NOMO-1 treated with dmso at 0.1 percent for 144 hours (cell line): ENCODE data around the gene PARVB.

Experiments used
- DNase-seq: peaks from one replicate; lab custom pipeline; 2025; ENCODE audit not compliant: unreplicated experiment; lab: John Stamatoyannopoulos, UW

PARVB gene

DNA sequence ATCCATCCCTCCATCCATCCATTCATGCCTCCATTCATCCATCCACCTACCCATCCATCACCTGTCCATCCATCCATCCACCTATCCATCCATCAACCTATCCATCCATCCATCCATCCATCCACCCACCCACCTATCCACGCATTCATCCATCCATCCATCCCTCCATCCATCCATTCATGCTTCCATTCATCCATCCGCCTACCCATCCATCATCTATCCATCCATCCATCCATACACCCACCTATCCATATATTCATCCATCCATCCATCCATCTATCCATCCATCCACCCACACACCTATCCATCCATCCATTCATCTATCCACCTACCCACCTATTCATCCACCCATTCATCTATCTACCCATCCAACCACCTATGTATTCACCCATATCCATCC is 170.5 kb downstream of the PARVB start:
- no peak for DNase-seq

DNA sequence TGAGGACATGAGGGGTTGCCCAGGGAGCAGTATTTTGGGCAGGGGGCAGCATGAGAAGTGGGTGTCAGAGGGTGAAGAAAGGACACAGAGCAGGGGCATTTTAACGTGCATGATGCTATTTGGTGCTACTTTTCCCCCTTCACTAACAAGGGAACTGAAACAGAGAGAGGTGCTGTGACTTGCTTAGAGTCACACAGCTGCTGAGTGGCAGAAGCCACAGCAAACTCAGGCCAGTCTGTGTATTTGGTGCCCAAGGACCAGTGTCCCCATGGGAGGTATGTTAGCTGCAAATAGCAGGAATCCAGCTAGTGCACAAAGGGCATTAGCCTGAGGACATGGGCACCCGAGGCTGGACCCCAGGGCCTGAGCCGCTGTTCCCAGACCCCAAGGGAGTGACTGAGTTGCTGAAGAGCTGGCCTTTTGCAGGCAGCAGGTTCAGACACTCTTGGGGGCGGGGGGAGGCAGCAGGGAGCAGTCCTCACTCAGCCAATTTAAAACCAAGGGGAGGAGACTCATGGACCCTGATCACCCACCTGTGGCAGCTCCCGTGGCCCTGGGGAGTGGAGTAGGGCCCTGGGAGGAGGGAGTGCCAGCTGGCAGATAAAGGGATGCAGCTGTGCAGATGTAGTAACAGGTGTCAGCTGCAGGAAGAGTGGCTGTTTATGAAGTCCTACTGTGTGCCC is 171.2 kb downstream of the PARVB start:
- no peak for DNase-seq

GRCh38 chr22:44196241-44196640 is 172.1 kb downstream of the PARVB start:
- DNase-seq = no peak

DNA sequence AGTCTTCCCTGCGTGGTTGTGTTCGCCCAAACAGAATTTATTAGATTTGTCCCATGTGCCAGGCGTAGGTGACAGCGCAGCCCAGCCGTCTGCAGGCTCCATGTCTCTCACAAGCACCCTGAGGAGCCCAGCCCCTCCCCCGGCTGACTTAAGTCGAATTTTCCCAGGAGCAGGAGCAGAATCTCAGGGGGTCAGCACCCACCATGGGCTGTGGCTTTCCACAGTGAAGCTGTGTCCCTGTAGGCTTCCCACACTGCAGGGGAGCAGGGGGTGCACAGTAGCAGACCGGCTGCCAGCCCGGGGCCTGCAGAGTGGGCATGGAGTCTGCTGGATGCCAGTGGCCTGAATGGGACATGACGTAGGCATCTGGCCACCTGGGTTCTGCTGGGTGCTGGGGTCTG is 172.6 kb downstream of the PARVB start:
- no peak for DNase-seq

DNA sequence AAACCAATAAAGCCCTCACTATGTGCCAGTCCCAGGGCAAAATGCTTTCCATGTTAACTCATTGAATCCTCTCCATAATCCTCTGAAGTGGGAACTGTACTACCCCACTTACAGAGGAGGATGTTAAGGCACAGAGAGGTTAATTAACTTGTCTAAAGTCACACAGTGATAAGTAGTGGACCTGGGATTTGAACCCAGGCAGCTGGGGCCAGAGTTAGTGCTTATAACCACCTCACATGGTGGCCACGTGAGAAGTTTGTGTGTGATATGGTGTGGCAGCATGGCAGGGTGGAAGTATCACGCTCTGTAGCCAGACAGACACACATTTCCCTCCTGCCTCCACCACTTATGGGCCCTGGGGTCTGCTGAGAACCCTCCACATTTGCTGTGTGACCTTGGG is 173.2 kb downstream of the PARVB start:
- no peak for DNase-seq

- DNase-seq = no peak
Measured at GRCh38 chr22:44199164-44199563, 175.1 kb downstream of the PARVB start.

- no peak for DNase-seq
Measured at GRCh38 chr22:44199866-44200265, 175.8 kb downstream of the PARVB start.

DNA sequence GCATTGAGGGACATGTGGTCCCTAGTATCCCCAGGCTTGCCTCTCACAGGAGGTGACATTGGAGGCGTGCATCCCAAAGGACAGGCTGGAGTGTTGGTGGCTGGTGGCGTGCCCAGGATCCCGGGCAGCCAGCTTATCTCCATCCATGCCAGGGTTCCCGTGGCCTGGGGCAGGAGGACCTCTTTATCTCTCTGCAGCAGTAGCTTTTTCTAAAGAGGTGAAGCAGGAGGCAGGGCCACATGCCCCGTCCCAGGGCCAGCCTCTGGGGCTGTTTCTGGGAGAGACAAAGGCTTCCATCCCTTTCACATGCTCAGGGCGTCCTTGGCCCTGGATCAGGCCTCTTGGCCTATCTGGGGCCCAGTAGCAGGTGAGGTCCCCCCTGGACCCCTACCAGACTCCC is 176.3 kb downstream of the PARVB start:
- no peak for DNase-seq

DNA sequence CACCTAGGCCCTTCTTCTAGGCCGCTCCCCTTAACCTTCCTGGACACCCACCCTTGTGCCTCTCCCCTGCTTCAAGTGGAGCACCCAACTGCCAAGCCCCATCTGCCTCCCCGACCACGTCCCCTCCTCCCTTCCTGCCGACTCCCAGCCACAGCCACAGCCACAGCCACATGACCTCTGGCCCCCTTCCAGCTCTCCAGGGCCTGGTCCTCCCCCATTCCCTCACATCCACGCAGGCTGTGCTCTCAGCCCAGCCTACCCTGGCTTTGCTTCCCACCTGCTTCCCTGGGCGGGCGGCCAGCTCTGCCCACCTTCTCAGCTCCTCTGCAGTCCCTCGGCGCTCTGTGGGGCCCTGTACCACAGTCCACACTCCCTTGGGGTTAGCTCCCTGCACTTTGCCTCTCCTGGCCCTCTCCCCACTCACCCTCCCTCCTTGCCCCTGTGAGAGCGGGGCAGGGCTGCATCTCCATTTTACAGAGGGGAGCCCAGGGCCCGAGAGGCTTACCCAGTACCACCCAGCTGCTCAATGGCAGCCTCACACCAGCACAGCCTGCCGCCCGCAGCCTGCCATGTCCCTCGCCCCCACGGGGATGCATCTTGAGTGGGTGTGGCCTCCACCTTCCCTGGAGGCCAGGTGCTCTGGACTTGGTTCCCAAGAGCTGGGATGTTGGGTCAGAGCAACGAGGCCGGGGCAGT is 176.9 kb downstream of the PARVB start:
- DNase-seq = no peak

- no peak for DNase-seq
Measured at GRCh38 chr22:44201665-44202064, 177.6 kb downstream of the PARVB start.

GRCh38 chr22:44202261-44202789 is 178.2 kb downstream of the PARVB start:
- no peak for DNase-seq

GRCh38 chr22:44203203-44203602 is 179.1 kb downstream of the PARVB start:
- no peak for DNase-seq

GRCh38 chr22:44204739-44205515 is 180.8 kb downstream of the PARVB start:
- no peak for DNase-seq

- DNase-seq = no peak
Measured at GRCh38 chr22:44205516-44206329, 181.6 kb downstream of the PARVB start.

DNA sequence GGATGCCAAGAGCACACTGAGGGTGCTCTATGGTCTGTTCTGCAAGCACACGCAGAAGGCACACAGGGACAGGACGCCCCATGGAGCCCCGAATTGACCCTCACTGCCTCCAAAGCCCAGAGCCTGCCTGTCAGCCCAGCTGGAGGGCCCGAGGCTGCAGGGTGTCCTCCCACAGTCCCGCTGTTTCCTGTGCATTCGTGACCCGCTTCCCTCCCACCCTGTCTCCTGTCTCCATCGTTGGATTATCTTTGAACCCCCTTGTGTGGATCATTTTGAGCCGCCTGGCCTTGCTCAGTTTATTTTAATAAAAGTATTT is 182.2 kb downstream of the PARVB start:
- DNase-seq = no peak

- no peak for DNase-seq
Measured at GRCh38 chr22:44206696-44207095, 182.6 kb downstream of the PARVB start.

GRCh38 chr22:44207173-44207980 is 183.3 kb downstream of the PARVB start:
- no peak for DNase-seq

GRCh38 chr22:44207981-44208317 is 183.8 kb downstream of the PARVB start:
- no peak for DNase-seq

GRCh38 chr22:44209343-44209742 is 185.2 kb downstream of the PARVB start:
- DNase-seq = no peak

GRCh38 chr22:44210722-44211121 is 186.6 kb downstream of the PARVB start:
- no peak for DNase-seq
